Transverse colon (tissue), 4 donors: Measurements from ENCODE around the gene XPC. TPM values are rescaled to one million over a fixed set of nuclear protein-coding genes. Genes with fewer than 3 reads are reported as not detected.
A peak's percentile ranks its signal among the peaks of the same experiment; 100 is the strongest.
"Not testable (repeated sequence)": the region's sequence is repeated elsewhere in the genome, so short reads cannot be mapped to it uniquely, and the experiment has no call there.

Experiments
- DNase-seq: peaks from one replicate; pipeline ENCODE4 v3.0.0-alpha.2; 2019
- H3K27ac ChIP-seq, 4 donors: fragments of 200-600 bp; sonication (generic); 2 replicates each; pipeline ENCODE4 v1.5.1; 2016 to 2018; ENCODE audit warnings: inconsistent platforms in 4 of 4
- H3K27me3 ChIP-seq: fragments of 200-600 bp; sonication (generic); 2 replicates; pipeline ENCODE4 v1.5.1; 2017; ENCODE audit warnings: inconsistent platforms
- H3K36me3 ChIP-seq, 4 donors: fragments of 200-600 bp; sonication (generic); 2 replicates each; pipeline ENCODE4 v1.5.1; 2017 to 2019; ENCODE audit warnings: inconsistent platforms in 4 of 4
- H3K4me1 ChIP-seq, 4 donors: fragments of 200-600 bp; sonication (generic); 2 replicates each; pipeline ENCODE4 v1.5.1; 2017 to 2020; ENCODE audit warnings: inconsistent platforms in 4 of 4
- H3K4me3 ChIP-seq, 4 donors: fragments of 200-600 bp; sonication (generic); 1 replicate in 1 of 4; 2 replicates in 3 of 4; pipeline versions ENCODE4 v1.5.1 to v1.6.1; 2017 to 2019; ENCODE audit warnings: inconsistent platforms in 4 of 4
- H3K9me3 ChIP-seq, 2 donors: fragments of 200-600 bp; sonication (generic); 2 replicates each; pipeline ENCODE4 v1.5.1; 2017 to 2019; ENCODE audit warnings: inconsistent platforms in 2 of 2
- CTCF ChIP-seq, 5 experiments: fragments of 200-600 bp in 3 of 5; fragments of 450-650 bp in 2 of 5; sonication (generic) in 3 of 5; IDR thresholded peaks; 1 replicate in 2 of 5; 2 replicates in 3 of 5; pipeline ENCODE4 v1.5.1; 2016 to 2017; ENCODE audit warnings: antibody characterized with exemption in 5 of 5, inconsistent platforms in 3 of 5, mild to moderate bottlenecking in 2 of 5, moderate library complexity in 1 of 5
- EP300 ChIP-seq: sonication (generic); formaldehyde crosslinking; IDR thresholded peaks from one replicate; pipeline ENCODE4 v1.6.1; 2017; ENCODE audit warnings: antibody characterized with exemption, low read depth
- POLR2A ChIP-seq: fragments of 450-650 bp; IDR thresholded peaks from one replicate; pipeline ENCODE4 v1.6.1; 2016; ENCODE audit warnings: antibody characterized with exemption, mild to moderate bottlenecking, moderate library complexity
- POLR2AphosphoS5 ChIP-seq, 3 donors: sonication (generic); formaldehyde crosslinking; IDR thresholded peaks; one replicate each; pipeline ENCODE4 v1.6.1; 2016; ENCODE audit warnings: antibody characterized with exemption in 3 of 3
- WGBS, 2 donors: methylation state at CpG; one replicate each; pipeline ENCODE4 v1.1.5; 2018; ENCODE audit warnings: low coverage in 1 of 2; 5-methylcytosine and 5-hydroxymethylcytosine counted together
- in situ Hi-C, 4 donors: fragments of 200-750 bp; cut with MboI; loops; one replicate each; pipeline versions ENCODE4 v1.15.0 to v1.15.1; 2017; ENCODE audit warnings: low sequenced_read_pairs in 3 of 4, low pct_ligation_motif_present in 1 of 4, low pct_unique_long_range_greater_than_20kb in 1 of 4
- intact Hi-C: fragments of 100-400 bp; cut with DNase I; formaldehyde crosslinking; loops from one replicate; pipeline ENCODE4 v1.15.1; 2023; ENCODE audit warnings: low total_unique reads
- total RNA-seq, 4 donors: library from RNA; depleted of rRNA; stranded (reverse); fragments of >200 nt; gene quantifications; one replicate each; pipeline ENCODE4 v1.1.0, GENCODE V29; 2016

XPC gene
- total RNA-seq, result 100 to 1,000 TPM in 1 of 4 donors, 10 to 100 TPM in 3; 30.7 to 287 (median 46.6) TPM

- H3K4me3 ChIP-seq, result peak within 1 kb of the TSS; percentile 80 to 97 (median 89)
- H3K36me3 ChIP-seq, result peaks cover 0 to 15% (median 0%) of the 10 kb centered on the region in 4 donors
- H3K27me3 ChIP-seq, result no peaks in the 10 kb centered on the region
- intact Hi-C loops, result no loop called here
- in situ Hi-C loops, result loop anchor here in 1 of 4 donors (10.0 to 25.0 kb wide), 2 partner anchors 54 to 484 kb away; partner anchors contain the start of genes CCDC174, CHCHD4 and TMEM43
- no peaks in the 10 kb centered on the region for H3K9me3 ChIP-seq
- TF ChIP-seq POLR2A (peak; percentile 98), EP300 (no peak), CTCF (IDR thresholded peaks at IDR 0.05) (peak in 2 of 5 experiments; percentile 16 to 26), POLR2AphosphoS5 (IDR thresholded peaks at IDR 0.05) (peak; percentile 95 to 99 (median 99))
- peak within 1 kb of the TSS; percentile 96 to 99 (median 98) for H3K27ac ChIP-seq
- H3K4me1 ChIP-seq, result peaks cover 11 to 39% (median 24%) of the 10 kb centered on the region in 4 donors
- 0 to 1% methylated on average over 23 to 57 of the region's 78 CpGs for WGBS, 2 donors
- peak; percentile 98 for DNase-seq
These were observed at the start of gene XPC, which contains the start of gene LSM3 for GRCh38 chr3:14178247-14179113. TSS of gene XPC (minus strand) at chr3:14178601. CDS start at chr3:14178568, 33 bp downstream. TSS of gene LSM3 (plus strand) at chr3:14178817. CDS start at chr3:14178861, 44 bp downstream.

GRCh38 chr3:14227856-14228255, 49.5 kb upstream of the XPC start:
- no peak overlapping the region for H3K4me3 ChIP-seq
- no peak for TF ChIP-seq EP300
- TF ChIP-seq CTCF (IDR thresholded peaks at IDR 0.05), result no peak
- TF ChIP-seq POLR2AphosphoS5 (IDR thresholded peaks at IDR 0.05), result peak in 1 of 3 donors; percentile 59
- TF ChIP-seq POLR2A, result no peak
- no peaks in the 10 kb centered on the region for H3K27me3 ChIP-seq
- H3K36me3 ChIP-seq, result no peaks in the 10 kb centered on the region
- 40 to 72% methylated on average over 1 of the region's 1 CpG for WGBS, 2 donors
- intact Hi-C loops, result no loop called here
- no peak for DNase-seq
- peaks cover 0 to 39% (median 28%) of the 10 kb centered on the region in 4 donors for H3K4me1 ChIP-seq
- H3K27ac ChIP-seq, result peak overlapping the region; percentile 32 to 63 (median 59)
- in situ Hi-C loops, result no loop called here
- no peaks in the 10 kb centered on the region for H3K9me3 ChIP-seq

DNA sequence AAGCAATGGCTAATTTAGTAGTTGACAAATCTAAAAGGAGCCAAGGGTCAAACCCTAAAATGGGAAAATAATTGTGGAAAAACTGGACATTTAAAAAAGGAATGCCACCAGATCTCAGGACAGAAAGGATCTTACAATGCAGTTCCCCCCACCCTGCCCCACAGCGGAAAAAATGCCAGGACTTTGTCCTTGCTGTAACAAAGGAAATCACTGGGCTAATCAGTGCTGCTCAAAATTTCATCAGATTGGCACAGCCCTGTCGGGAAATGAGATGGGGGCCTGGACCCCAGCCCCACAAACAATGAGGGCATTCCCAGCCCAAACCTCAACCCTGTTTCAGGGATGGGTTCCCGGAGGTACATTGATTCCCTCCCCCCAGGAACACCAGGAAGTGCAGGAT, 48.0 kb upstream of the XPC start:
- 57% methylated on average over 3 of the region's 3 CpGs; no CpG with 5 or more reads in 1 of the 2 donors for WGBS, 2 donors
- H3K4me1 ChIP-seq, result peaks cover 0 to 38% (median 27%) of the 10 kb centered on the region in 4 donors

GRCh38 chr3:14225421-14225820, 47.0 kb upstream of the XPC start:
- intact Hi-C loops (no loop called here), in situ Hi-C loops (no loop called here)
- H3K27ac ChIP-seq, result peak overlapping the region in 3 of 4 donors; percentile 41 to 56 (median 44)
- H3K4me3 ChIP-seq, result no peak overlapping the region
- DNase-seq, result peak; percentile 55
- peaks cover 9 to 15% of the 10 kb centered on the region in 2 donors for H3K9me3 ChIP-seq
- WGBS, 2 donors, result 42 to 58% methylated on average over 4 to 9 of the region's 9 CpGs
- TF ChIP-seq EP300 (no peak), POLR2A (no peak), CTCF (IDR thresholded peaks at IDR 0.05) (no peak), POLR2AphosphoS5 (IDR thresholded peaks at IDR 0.05) (no peak)
- peaks cover 0 to 38% (median 27%) of the 10 kb centered on the region in 4 donors for H3K4me1 ChIP-seq
- no peaks in the 10 kb centered on the region for H3K27me3 ChIP-seq
- no peaks in the 10 kb centered on the region for H3K36me3 ChIP-seq

More for the DNA sequence above, 48.0 kb upstream of the XPC start:
- H3K9me3 ChIP-seq, H3K36me3 ChIP-seq, in situ Hi-C loops, DNase-seq, intact Hi-C loops, H3K4me3 ChIP-seq, H3K27me3 ChIP-seq: not testable (repeated sequence)
- H3K27ac ChIP-seq, result peak overlapping the region in 2 of 4 donors; percentile 41 to 44
